SK-N-SH (cell line): Measurements from ENCODE around the gene EIF5. TPM values are rescaled to one million over a fixed set of nuclear protein-coding genes. Genes with fewer than 3 reads are reported as not detected.

Source experiments
- CTCF ChIA-PET: fragments of 300-600, 350-600 bp; formaldehyde crosslinking; extraction: SDS; loops from one replicate; lab custom pipeline; 2021; lab: Yijun Ruan, JAX
- POLR2A ChIA-PET: fragments of 350-600 bp; sonication (Branson Sonifier 250); formaldehyde crosslinking; extraction: SDS; loops from one replicate; lab custom pipeline; 2020; ENCODE audit warnings: antibody characterized with exemption, inconsistent platforms; lab: Yijun Ruan, JAX
- DNase-seq: peaks from one replicate; pipeline ENCODE4 v3.0.0; 2012
- H2AFZ ChIP-seq: fragments of 200-600 bp; sonication (generic); 2 replicates; pipeline ENCODE4 v1.8.1; 2016; ENCODE audit warnings: antibody characterized with exemption, mild to moderate bottlenecking, low read depth
- H3F3A ChIP-seq: fragments of 200-600 bp; sonication (generic); replicated peaks from 2 replicates; pipeline ENCODE3; 2016; ENCODE audit warnings: antibody characterized with exemption, mild to moderate bottlenecking; ENCODE audit not compliant: insufficient read depth
- H3K27ac ChIP-seq, 2 experiments: fragments of 200-500 bp in 1 of 2; fragments of 200-600 bp in 1 of 2; sonication (Bioruptor generic) in 1 of 2; sonication (generic), shearing (Covaris generic) in 1 of 2; 2 replicates each; pipeline versions ENCODE4 v1.5.1 to v1.6.1; 2014 to 2016; ENCODE audit warnings: low read depth in 2 of 2, inconsistent platforms in 1 of 2, low read length in 1 of 2, mild to moderate bottlenecking in 1 of 2, mixed read lengths in 1 of 2
- H3K27me3 ChIP-seq: fragments of 200-600 bp; sonication (generic), shearing (Covaris generic); 2 replicates; pipeline ENCODE4 v1.6.1; 2016; ENCODE audit warnings: mixed run types; ENCODE audit not compliant: insufficient read depth
- H3K36me3 ChIP-seq, 2 experiments: fragments of 200-500 bp in 1 of 2; fragments of 200-600 bp in 1 of 2; sonication (Bioruptor generic) in 1 of 2; sonication (generic) in 1 of 2; replicated peaks in 1 of 2; 2 replicates each; pipeline versions ENCODE3 to v1.5.1; 2014 to 2016; ENCODE audit warnings: low read length in 1 of 2, mild to moderate bottlenecking in 1 of 2; ENCODE audit not compliant: insufficient read depth in 2 of 2, control insufficient read depth in 1 of 2
- H3K4me1 ChIP-seq, 2 experiments: fragments of 200-500 bp in 1 of 2; fragments of 200-600 bp in 1 of 2; sonication (Bioruptor generic) in 1 of 2; sonication (generic), shearing (Covaris generic) in 1 of 2; 2 replicates each; pipeline versions ENCODE4 v1.5.1 to v1.6.1; 2014 to 2016; ENCODE audit warnings: low read depth in 1 of 2, low read length in 1 of 2, mixed run types in 1 of 2; ENCODE audit not compliant: insufficient read depth in 2 of 2, control insufficient read depth in 1 of 2
- H3K4me2 ChIP-seq: fragments of 200-600 bp; sonication (generic), shearing (Covaris generic); 2 replicates; pipeline ENCODE4 v1.6.1; 2017; ENCODE audit warnings: mixed run types
- H3K4me3 ChIP-seq, 2 experiments: fragments of 200-500 bp in 1 of 2; fragments of 200-600 bp in 1 of 2; sonication (Bioruptor generic) in 1 of 2; sonication (generic), shearing (Covaris generic) in 1 of 2; 2 replicates each; pipeline versions ENCODE4 v1.5.1 to v1.8.1; 2014 to 2016; ENCODE audit warnings: low read depth in 2 of 2, inconsistent platforms in 1 of 2, low read length in 1 of 2, mild to moderate bottlenecking in 1 of 2, mixed read lengths in 1 of 2, moderate library complexity in 1 of 2
- H3K79me2 ChIP-seq: fragments of 200-600 bp; sonication (generic); 2 replicates; pipeline ENCODE4 v1.8.1; 2017; ENCODE audit warnings: mild to moderate bottlenecking; ENCODE audit not compliant: insufficient read depth
- H3K9ac ChIP-seq: fragments of 200-600 bp; sonication (generic); 2 replicates; pipeline ENCODE4 v1.6.1; 2017; ENCODE audit warnings: mixed run types
- H3K9me2 ChIP-seq: fragments of 200-600 bp; sonication (generic); 2 replicates; pipeline ENCODE4 v1.6.1; 2017; ENCODE audit warnings: mixed run types
- H3K9me3 ChIP-seq: fragments of 200-600 bp; sonication (generic); 2 replicates; pipeline ENCODE4 v1.6.1; 2017; ENCODE audit warnings: mixed run types, mild to moderate bottlenecking, moderate library complexity
- H4K20me1 ChIP-seq: fragments of 200-600 bp; sonication (generic); 2 replicates; pipeline ENCODE4 v1.6.1; 2017; ENCODE audit warnings: mild to moderate bottlenecking, mixed run types; ENCODE audit not compliant: insufficient read depth
- CHD2 ChIP-seq: fragments of 150-350 bp; IDR thresholded peaks from 2 replicates; pipeline ENCODE4 v1.6.1; 2018; ENCODE audit warnings: low read length; ENCODE audit not compliant: partially characterized antibody
- EP300 ChIP-seq, 2 experiments: IDR thresholded peaks; 2 replicates each; pipeline versions ENCODE4 v1.4.0 to v1.6.1; 2012; ENCODE audit warnings: borderline replicate concordance in 1 of 2, low read depth in 1 of 2, low read length in 1 of 2
- FOSL2 ChIP-seq: IDR thresholded peaks from 2 replicates; pipeline ENCODE4 v1.4.0; 2012; ENCODE audit warnings: low read depth, mild to moderate bottlenecking, moderate library complexity, borderline replicate concordance
- FOXJ3 ChIP-seq: sonication (generic); formaldehyde crosslinking; IDR thresholded peaks from 2 replicates; pipeline ENCODE4 v1.5.1; 2020; ENCODE audit warnings: mild to moderate bottlenecking, missing genetic modification reagents
- GABPA ChIP-seq: IDR thresholded peaks from 2 replicates; pipeline ENCODE4 v1.4.0; 2012; ENCODE audit warnings: low read depth, mild to moderate bottlenecking
- JUND ChIP-seq: IDR thresholded peaks from 2 replicates; pipeline ENCODE4 v1.4.0; 2012
- MAX ChIP-seq: IDR thresholded peaks from 2 replicates; pipeline ENCODE4 v1.4.0; 2012; ENCODE audit warnings: low read depth
- MEF2A ChIP-seq: IDR thresholded peaks from 2 replicates; pipeline ENCODE4 v1.4.0; 2012; ENCODE audit warnings: low read depth, borderline replicate concordance
- NFIC ChIP-seq: IDR thresholded peaks from 2 replicates; pipeline ENCODE4 v1.4.0; 2012; ENCODE audit warnings: borderline replicate concordance
- NRF1 ChIP-seq: IDR thresholded peaks from 2 replicates; pipeline ENCODE4 v1.6.1; 2012; ENCODE audit warnings: low read depth, mild to moderate bottlenecking, low read length
- PBX3 ChIP-seq: IDR thresholded peaks from 2 replicates; pipeline ENCODE4; 2012
- RAD21 ChIP-seq: IDR thresholded peaks from 2 replicates; pipeline ENCODE4 v1.6.1; 2012; ENCODE audit warnings: mild to moderate bottlenecking, low read length
- RFX5 ChIP-seq: IDR thresholded peaks from 2 replicates; pipeline ENCODE4 v1.6.1; 2012; ENCODE audit warnings: mild to moderate bottlenecking, improper control_type of control experiment, low read length
- RXRA ChIP-seq: IDR thresholded peaks from 2 replicates; pipeline ENCODE4 v1.4.0; 2012; ENCODE audit warnings: low read depth, mild to moderate bottlenecking, borderline replicate concordance
- SIN3A ChIP-seq: IDR thresholded peaks from 2 replicates; pipeline ENCODE4 v1.6.1; 2012; ENCODE audit warnings: low read depth, mild to moderate bottlenecking, low read length, moderate library complexity, borderline replicate concordance
- SMC3 ChIP-seq: IDR thresholded peaks from 2 replicates; pipeline ENCODE4 v1.6.1; 2012; ENCODE audit warnings: low read depth, low read length, improper control_type of control experiment
- TCF12 ChIP-seq: IDR thresholded peaks from 2 replicates; pipeline ENCODE4 v1.4.0; 2012
- TEAD4 ChIP-seq: IDR thresholded peaks from 2 replicates; pipeline ENCODE4 v1.4.0; 2012; ENCODE audit warnings: mild to moderate bottlenecking, borderline replicate concordance; ENCODE audit not compliant: insufficient read depth
- YY1 ChIP-seq: IDR thresholded peaks from 2 replicates; pipeline ENCODE4 v1.4.0; 2012; ENCODE audit warnings: low read depth, mild to moderate bottlenecking
- WGBS: methylation state at CpG from one replicate; pipeline ENCODE4 v1.1.6; 2017; ENCODE audit warnings: low lambda C conversion rate; 5-methylcytosine and 5-hydroxymethylcytosine counted together
- polyA plus RNA-seq, 3 experiments: library from polyadenylated mRNA; depleted of rRNA; stranded (reverse); fragments of >200 nt; gene quantifications; 2 replicates each; pipeline ENCODE4 v1.2.3, GENCODE V29; 2012
- TF ChIP-seq, protein P1 (sequence below): fragments of 150-350 bp; IDR thresholded peaks from 2 replicates; pipeline ENCODE4 v1.6.1; 2016; ENCODE audit warnings: mild to moderate bottlenecking, low read depth, low read length
- TF ChIP-seq, protein P2 (sequence below): IDR thresholded peaks from 2 replicates; pipeline ENCODE4 v1.4.0; 2012; ENCODE audit warnings: low read depth, borderline replicate concordance

Gene EIF5
- polyA plus RNA-seq, 1 of the 3 experiments (the other 2 are of a cell fraction): 127 TPM

DNA sequence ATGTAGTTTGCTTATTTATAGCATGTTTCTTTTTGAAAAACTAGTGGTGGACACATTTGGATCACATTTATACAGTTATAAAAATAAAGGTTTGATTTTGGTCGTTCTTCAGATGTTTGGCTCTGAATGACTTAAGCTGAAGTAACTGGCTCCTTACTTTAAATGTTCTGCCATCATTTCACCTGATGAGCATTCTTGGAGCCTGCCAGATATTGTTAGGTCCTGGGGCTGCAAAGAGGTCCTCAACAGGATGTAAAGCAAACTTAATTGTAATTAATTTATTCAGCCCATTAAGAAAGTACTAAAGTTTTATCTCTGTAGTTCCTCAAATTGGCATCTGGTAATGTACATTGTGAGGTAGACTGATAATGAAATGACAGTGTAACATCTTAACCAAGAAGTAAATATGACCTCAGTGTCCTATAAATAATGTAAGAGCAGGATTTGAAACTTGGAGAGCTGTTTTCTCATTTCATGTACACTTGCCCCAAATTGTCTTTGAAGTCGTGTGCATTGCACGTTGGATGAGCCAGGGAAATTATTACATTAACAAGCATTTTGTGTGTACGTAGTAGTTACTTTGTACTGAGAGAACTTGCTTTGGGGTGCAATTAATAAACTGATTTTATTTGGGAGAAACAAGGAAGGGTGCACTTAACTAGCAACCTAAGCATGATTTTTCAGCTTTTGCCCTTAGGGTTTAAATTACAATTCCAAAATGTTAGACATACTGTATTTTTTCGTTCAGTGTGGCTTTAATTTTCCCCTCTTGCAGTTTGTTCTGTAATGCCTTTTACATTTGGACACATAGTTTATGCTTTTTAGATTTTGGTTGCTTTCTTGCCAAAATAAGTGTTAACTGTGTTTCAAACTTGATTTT is 7.5 kb downstream of the EIF5 start:
- peaks cover 49% of the 10 kb centered on the region for H4K20me1 ChIP-seq
- H3F3A ChIP-seq: peaks cover 84% of the 10 kb centered on the region
- CTCF ChIA-PET: interaction anchor here (3.2 to 4.8 kb wide), 2 partner anchors 13 to 49 kb away, joined by 12 to 19 read pairs; no protein-coding TSS in a partner anchor
- no peaks in the 10 kb centered on the region for H3K27me3 ChIP-seq
- peaks cover 32% of the 10 kb centered on the region for H3K79me2 ChIP-seq
- H3K27ac ChIP-seq: no peak overlapping the region
- no peaks in the 10 kb centered on the region for H3K9me2 ChIP-seq
- POLR2A ChIA-PET: interaction anchor here (0.5 kb wide), 1 partner anchor 83 kb away, joined by 3 read pairs; no protein-coding TSS in a partner anchor
- WGBS: 82% methylated on average over 5 of the region's 5 CpGs
- TF ChIP-seq NFIC: no peak
- TF ChIP-seq YY1: no peak
- no peak for TF ChIP-seq RAD21
- no peak for TF ChIP-seq FOSL2
- no peak for TF ChIP-seq TEAD4
- TF ChIP-seq, protein P1, sequence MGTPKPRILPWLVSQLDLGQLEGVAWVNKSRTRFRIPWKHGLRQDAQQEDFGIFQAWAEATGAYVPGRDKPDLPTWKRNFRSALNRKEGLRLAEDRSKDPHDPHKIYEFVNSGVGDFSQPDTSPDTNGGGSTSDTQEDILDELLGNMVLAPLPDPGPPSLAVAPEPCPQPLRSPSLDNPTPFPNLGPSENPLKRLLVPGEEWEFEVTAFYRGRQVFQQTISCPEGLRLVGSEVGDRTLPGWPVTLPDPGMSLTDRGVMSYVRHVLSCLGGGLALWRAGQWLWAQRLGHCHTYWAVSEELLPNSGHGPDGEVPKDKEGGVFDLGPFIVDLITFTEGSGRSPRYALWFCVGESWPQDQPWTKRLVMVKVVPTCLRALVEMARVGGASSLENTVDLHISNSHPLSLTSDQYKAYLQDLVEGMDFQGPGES: no peak
- no peak for TF ChIP-seq CHD2
- no peak for TF ChIP-seq SIN3A
- TF ChIP-seq FOXJ3 (CRISPR knock-in tag): no peak
- TF ChIP-seq TCF12: no peak
- TF ChIP-seq, all 33 proteins: peak for 0
- Histone ChIP-seq H2AFZ (no peak overlapping the region), H3K4me3 (no peak overlapping the region), H3K4me2 (no peak overlapping the region), H3K9ac (no peak overlapping the region), H3K4me1 (no peaks in the 10 kb centered on the region; a peak in 1 of 4 replicates), H3K36me3 (peaks cover 86 to 87% of the 10 kb centered on the region in 2 experiments), H3K9me3 (no peaks in the 10 kb centered on the region)
- no peak for DNase-seq

DNA sequence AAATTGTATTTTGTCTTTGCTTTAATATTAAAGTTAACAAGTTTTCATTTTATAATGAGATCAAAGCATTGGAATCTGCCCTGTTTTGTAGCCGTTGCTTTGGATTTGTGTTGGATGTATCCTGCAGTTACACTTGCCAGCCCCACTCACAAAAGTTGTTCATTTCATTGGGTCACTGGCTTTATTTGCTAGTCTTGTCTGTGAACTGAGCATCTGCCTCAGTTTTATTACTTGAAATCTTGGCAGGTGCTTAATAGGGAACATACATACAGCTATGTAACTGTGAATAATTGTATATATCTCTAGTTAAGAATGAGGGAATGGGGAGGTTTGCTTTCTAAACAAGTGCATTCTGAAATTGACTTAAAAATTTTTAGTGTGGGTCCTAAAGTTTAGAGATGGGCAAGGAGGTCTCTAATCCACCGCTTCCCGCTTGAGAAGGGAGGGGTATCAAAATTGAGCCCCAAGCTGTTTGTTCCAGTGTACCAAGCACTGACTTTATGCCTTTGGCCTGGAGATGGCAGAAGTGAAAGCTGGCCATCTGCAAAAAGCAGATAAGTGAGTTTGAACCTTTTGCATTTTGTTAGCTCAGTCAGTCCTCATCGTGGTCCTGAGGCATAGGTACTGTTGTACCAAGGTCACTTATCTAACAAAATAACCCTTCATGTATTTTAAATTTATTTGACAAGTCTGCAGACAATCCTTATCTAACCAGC is 9.3 kb downstream of the EIF5 start:
- H3K36me3 ChIP-seq: peaks cover 68% of the 10 kb centered on the region in 2 experiments
- CTCF ChIA-PET: interaction anchor here (0.6 to 4.8 kb wide), 5 partner anchors 11 to 688 kb away, joined by 3 to 19 read pairs (median 5); no protein-coding TSS in a partner anchor
- POLR2A ChIA-PET: interaction anchor here (4.0 kb wide), 1 partner anchor 9 kb away, joined by 21 read pairs; the partner anchor contains the start of gene EIF5

More for the DNA sequence above, 9.3 kb downstream of the EIF5 start:
- no peak overlapping the region for H3K4me2 ChIP-seq
- H3K9me3 ChIP-seq: no peaks in the 10 kb centered on the region
- H3K9ac ChIP-seq: no peak overlapping the region
- H2AFZ ChIP-seq: no peak overlapping the region
- H3K79me2 ChIP-seq: peaks cover 14% of the 10 kb centered on the region; the same call in 1 of the 2 replicates
- H4K20me1 ChIP-seq: peaks cover 31% of the 10 kb centered on the region
- H3K4me3 ChIP-seq: no peak overlapping the region
- no peak for TF ChIP-seq RAD21
- TF ChIP-seq RFX5: no peak
- TF ChIP-seq EP300 (IDR thresholded peaks at IDR 0.05; ENCODE audit: borderline replicate concordance in 1 of 2, low read depth in 1 of 2, low read length in 1 of 2): no peak
- no peak for TF ChIP-seq RXRA
- TF ChIP-seq FOSL2: no peak
- no peak for TF ChIP-seq NRF1
- no peak for TF ChIP-seq JUND
- TF ChIP-seq PBX3: no peak
- TF ChIP-seq, protein P2, sequence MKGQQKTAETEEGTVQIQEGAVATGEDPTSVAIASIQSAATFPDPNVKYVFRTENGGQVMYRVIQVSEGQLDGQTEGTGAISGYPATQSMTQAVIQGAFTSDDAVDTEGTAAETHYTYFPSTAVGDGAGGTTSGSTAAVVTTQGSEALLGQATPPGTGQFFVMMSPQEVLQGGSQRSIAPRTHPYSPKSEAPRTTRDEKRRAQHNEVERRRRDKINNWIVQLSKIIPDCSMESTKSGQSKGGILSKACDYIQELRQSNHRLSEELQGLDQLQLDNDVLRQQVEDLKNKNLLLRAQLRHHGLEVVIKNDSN: no peak
- no peak for TF ChIP-seq MEF2A
- TF ChIP-seq SMC3: no peak
- TF ChIP-seq GABPA: no peak
- TF ChIP-seq MAX: no peak
- DNase-seq: no peak
- no peaks in the 10 kb centered on the region; a peak in 1 of 4 replicates for H3K4me1 ChIP-seq
- H3K9me2 ChIP-seq: no peaks in the 10 kb centered on the region
- H3K27ac ChIP-seq: no peak overlapping the region
- 94% methylated on average over 4 of the region's 4 CpGs for WGBS
- H3F3A ChIP-seq: peaks cover 79% of the 10 kb centered on the region
- H3K27me3 ChIP-seq: no peaks in the 10 kb centered on the region
